OCI-LY3 (cell line): ENCODE results near the gene SH3RF3.

ENCODE experiments used
- EZH2phosphoT487 ChIP-seq: fragments of 200-600 bp; shearing (Covaris generic); IDR thresholded peaks from 2 replicates; pipeline ENCODE4 v1.6.1; 2018; ENCODE audit warnings: antibody characterized with exemption, mixed run types, low read depth
- TF ChIP-seq, protein P1 (sequence below): fragments of 200-600, 300-600 bp; sonication (generic); IDR thresholded peaks from 2 replicates; pipeline ENCODE4 v1.5.1; 2014; ENCODE audit warnings: antibody characterized with exemption, low read length, low read depth

DNA sequence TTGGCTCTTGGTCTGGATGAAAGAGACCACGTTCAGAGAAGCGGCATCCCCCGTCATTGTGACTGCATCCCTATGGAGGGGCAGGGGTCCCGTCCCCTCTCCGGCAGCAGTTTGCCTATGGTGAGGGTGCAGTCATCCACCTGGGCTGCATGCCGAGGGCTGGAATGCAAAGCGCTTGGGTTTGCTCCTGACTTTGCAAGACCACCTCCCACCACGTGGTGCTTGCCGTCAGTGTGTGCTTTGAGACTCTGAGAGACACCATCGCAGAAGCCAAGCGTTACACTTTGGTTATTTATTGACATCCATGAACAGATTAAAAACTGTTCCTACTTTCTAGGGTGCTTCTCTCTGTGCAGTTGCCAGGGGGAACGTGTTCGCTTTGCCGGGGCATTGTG, 59.5 kb downstream of the SH3RF3 start:
- TF ChIP-seq EZH2phosphoT487 = no peak
- TF ChIP-seq, protein P1, sequence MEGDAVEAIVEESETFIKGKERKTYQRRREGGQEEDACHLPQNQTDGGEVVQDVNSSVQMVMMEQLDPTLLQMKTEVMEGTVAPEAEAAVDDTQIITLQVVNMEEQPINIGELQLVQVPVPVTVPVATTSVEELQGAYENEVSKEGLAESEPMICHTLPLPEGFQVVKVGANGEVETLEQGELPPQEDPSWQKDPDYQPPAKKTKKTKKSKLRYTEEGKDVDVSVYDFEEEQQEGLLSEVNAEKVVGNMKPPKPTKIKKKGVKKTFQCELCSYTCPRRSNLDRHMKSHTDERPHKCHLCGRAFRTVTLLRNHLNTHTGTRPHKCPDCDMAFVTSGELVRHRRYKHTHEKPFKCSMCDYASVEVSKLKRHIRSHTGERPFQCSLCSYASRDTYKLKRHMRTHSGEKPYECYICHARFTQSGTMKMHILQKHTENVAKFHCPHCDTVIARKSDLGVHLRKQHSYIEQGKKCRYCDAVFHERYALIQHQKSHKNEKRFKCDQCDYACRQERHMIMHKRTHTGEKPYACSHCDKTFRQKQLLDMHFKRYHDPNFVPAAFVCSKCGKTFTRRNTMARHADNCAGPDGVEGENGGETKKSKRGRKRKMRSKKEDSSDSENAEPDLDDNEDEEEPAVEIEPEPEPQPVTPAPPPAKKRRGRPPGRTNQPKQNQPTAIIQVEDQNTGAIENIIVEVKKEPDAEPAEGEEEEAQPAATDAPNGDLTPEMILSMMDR = no peak
